ENCODE results near the gene BRINP3. TPM values are rescaled to one million over a fixed set of nuclear protein-coding genes. Genes with fewer than 3 reads are reported as not detected.

BRINP3 gene
- total RNA-seq, 1 donor from 2014 or later = not detected

DNA sequence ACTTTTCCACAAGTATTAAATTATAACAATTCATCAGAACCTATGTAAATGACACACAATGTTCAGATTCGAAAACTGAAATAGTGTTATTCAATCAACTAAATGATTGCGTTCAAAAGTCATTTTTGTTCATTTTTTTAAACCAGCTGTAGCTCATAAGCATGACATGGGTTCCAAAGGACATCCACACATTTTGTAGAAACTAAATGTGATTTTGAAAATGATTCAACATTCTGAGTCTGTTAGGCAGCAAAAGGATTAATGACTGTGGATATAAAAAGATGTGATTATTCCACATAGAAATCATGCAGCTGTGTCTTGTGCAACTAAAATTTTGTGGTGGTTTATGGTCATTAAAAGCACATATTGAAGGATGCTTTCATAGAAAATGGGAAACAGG lies 204.5 kb downstream of the BRINP3 start:
- TF ChIP-seq, protein P1, sequence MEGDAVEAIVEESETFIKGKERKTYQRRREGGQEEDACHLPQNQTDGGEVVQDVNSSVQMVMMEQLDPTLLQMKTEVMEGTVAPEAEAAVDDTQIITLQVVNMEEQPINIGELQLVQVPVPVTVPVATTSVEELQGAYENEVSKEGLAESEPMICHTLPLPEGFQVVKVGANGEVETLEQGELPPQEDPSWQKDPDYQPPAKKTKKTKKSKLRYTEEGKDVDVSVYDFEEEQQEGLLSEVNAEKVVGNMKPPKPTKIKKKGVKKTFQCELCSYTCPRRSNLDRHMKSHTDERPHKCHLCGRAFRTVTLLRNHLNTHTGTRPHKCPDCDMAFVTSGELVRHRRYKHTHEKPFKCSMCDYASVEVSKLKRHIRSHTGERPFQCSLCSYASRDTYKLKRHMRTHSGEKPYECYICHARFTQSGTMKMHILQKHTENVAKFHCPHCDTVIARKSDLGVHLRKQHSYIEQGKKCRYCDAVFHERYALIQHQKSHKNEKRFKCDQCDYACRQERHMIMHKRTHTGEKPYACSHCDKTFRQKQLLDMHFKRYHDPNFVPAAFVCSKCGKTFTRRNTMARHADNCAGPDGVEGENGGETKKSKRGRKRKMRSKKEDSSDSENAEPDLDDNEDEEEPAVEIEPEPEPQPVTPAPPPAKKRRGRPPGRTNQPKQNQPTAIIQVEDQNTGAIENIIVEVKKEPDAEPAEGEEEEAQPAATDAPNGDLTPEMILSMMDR (IDR thresholded peaks at IDR 0.05) = no peak
- no peak for DNase-seq (ENCODE audit: low spot score)
- H3K27ac Mint-ChIP-seq (ENCODE audit: unreplicated experiment) = no peak overlapping the region
- no peaks in the 10 kb centered on the region for H3K4me1 Mint-ChIP-seq (ENCODE audit: low read depth)
- no peaks in the 10 kb centered on the region for H3K36me3 Mint-ChIP-seq (ENCODE audit: low read depth)
- no peaks in the 10 kb centered on the region for H3K9me3 Mint-ChIP-seq (ENCODE audit: low read depth)
- no peaks in the 10 kb centered on the region for H3K27me3 Mint-ChIP-seq (ENCODE audit: low read depth)
- no peak overlapping the region for H3K4me3 Mint-ChIP-seq (ENCODE audit: unreplicated experiment)

DNA sequence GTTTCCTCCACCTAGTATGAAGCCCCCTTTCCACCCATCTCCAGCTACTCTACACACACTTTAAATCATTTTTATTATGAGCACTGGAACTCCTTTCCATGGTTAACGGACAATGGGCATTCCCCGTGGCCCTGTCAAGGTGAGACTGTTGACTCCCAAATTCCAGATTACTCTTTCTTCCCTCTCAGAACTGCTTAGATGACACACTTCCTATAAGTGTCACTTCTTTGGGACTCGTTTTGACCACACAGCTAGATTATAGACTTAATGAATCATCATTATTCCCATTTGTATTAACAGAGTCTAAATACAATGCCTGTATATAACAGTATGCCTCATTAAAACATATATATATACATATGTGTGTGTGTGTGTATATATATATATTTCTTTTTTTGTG lies 215.1 kb downstream of the BRINP3 start:
- DNase-seq (ENCODE audit: low spot score) = no peak
- Mint-ChIP-seq H3K36me3 (ENCODE audit: low read depth) (no peaks in the 10 kb centered on the region), H3K4me1 (ENCODE audit: low read depth) (no peaks in the 10 kb centered on the region), H3K4me3 (ENCODE audit: unreplicated experiment) (no peak overlapping the region), H3K27me3 (ENCODE audit: low read depth) (no peaks in the 10 kb centered on the region), H3K27ac (ENCODE audit: unreplicated experiment) (no peak overlapping the region), H3K9me3 (ENCODE audit: low read depth) (no peaks in the 10 kb centered on the region)
- TF ChIP-seq, protein P1 (IDR thresholded peaks at IDR 0.05) = no peak

DNA sequence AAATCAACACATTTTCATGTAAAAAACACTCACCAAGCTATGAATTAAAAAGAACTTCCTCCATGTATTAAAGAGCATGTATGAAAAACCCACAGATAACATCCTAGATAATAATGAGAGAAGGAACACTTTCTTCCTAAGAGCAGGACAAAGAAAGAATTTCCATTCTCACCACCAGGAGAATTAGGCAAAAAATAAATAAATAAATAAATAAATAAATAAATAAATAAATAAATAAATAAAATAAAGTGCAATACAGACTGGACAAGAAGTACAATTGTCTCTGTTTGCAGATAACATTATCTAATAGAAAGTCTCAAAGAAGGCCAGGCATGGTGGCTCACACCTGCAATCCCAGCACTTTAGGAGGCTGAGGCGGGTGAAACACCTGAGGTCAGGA lies 218.2 kb downstream of the BRINP3 start:
- Mint-ChIP-seq H3K27ac (ENCODE audit: unreplicated experiment) (no peak overlapping the region), H3K4me3 (ENCODE audit: unreplicated experiment) (no peak overlapping the region), H3K4me1 (ENCODE audit: low read depth) (no peaks in the 10 kb centered on the region), H3K36me3 (ENCODE audit: low read depth) (peaks cover 3% of the 10 kb centered on the region), H3K27me3 (ENCODE audit: low read depth) (peaks cover 2% of the 10 kb centered on the region), H3K9me3 (ENCODE audit: low read depth) (peaks cover 5% of the 10 kb centered on the region)
- TF ChIP-seq, protein P1 (IDR thresholded peaks at IDR 0.05) = no peak
- DNase-seq (ENCODE audit: low spot score) = no peak

DNA sequence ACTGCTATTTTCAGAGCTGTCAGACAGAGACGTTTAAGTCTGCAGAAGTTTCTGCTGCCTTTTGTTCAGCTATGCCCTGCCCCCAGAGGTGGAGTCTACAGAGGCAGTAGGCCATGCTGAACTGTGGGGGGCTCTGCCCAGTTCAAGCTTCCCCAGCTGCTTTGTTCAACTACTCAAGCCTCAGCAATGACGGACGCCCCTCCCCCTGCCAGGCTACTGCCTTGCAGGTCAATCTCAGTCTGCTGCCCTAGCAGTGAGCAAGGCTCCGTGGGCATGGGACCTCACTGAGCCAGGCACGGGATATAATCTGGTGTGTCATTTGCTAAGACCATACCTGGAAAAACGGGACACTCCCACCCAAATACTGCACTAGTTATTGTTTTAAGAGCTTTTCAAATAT lies 219.7 kb downstream of the BRINP3 start:
- no peaks in the 10 kb centered on the region for H3K4me1 Mint-ChIP-seq (ENCODE audit: low read depth)
- DNase-seq (ENCODE audit: low spot score) = no peak
- TF ChIP-seq, protein P1 (IDR thresholded peaks at IDR 0.05) = no peak
- H3K9me3 Mint-ChIP-seq (ENCODE audit: low read depth) = peaks cover 11% of the 10 kb centered on the region
- peaks cover 2% of the 10 kb centered on the region for H3K27me3 Mint-ChIP-seq (ENCODE audit: low read depth)
- no peak overlapping the region for H3K27ac Mint-ChIP-seq (ENCODE audit: unreplicated experiment)
- H3K4me3 Mint-ChIP-seq (ENCODE audit: unreplicated experiment) = no peak overlapping the region
- H3K36me3 Mint-ChIP-seq (ENCODE audit: low read depth) = peaks cover 3% of the 10 kb centered on the region

DNA sequence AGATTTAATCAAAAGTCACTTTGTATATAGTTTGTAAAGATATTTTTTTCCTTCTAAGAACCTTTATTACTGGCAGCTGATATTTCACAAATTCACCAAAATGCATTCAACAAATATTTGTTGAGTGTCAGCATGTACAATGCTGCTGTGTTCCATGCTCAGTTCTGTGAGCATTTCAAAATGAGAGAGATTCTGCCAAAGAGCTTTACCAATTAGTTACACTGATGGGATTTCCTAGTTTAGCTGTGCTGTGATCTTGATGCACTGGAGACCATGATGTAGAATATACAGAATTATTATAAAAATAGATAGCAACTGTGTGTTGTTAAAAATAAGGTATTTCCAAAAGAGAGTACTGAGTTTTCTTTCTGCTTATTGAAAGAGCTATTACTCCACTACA lies 225.6 kb downstream of the BRINP3 start:
- no peak for DNase-seq (ENCODE audit: low spot score)
- Mint-ChIP-seq H3K4me3 (ENCODE audit: unreplicated experiment) (no peak overlapping the region), H3K4me1 (ENCODE audit: low read depth) (no peaks in the 10 kb centered on the region), H3K27ac (ENCODE audit: unreplicated experiment) (no peak overlapping the region), H3K36me3 (ENCODE audit: low read depth) (peaks cover 3% of the 10 kb centered on the region), H3K9me3 (ENCODE audit: low read depth) (peaks cover 11% of the 10 kb centered on the region), H3K27me3 (ENCODE audit: low read depth) (peaks cover 4% of the 10 kb centered on the region)
- TF ChIP-seq, protein P1 (IDR thresholded peaks at IDR 0.05) = no peak
